HFFc6 (cell line): ENCODE measurements around the gene CPSF4L. TPM values are rescaled to one million over a fixed set of nuclear protein-coding genes. Genes with fewer than 3 reads are reported as not detected.

Experiments used
- DNase-seq: peaks from one replicate; pipeline ENCODE4 v3.0.0-alpha.2; 2018
- H3K27ac Mint-ChIP-seq: 2 replicates; pipeline ENCODE4 v1.8.0; 2020; ENCODE audit warnings: mild to moderate bottlenecking, mixed read lengths
- H3K27me3 Mint-ChIP-seq: 2 replicates; pipeline ENCODE4 v1.8.0; 2021; ENCODE audit warnings: mild to moderate bottlenecking, moderate library complexity, mixed read lengths; ENCODE audit not compliant: insufficient read depth
- H3K36me3 Mint-ChIP-seq: 2 replicates; pipeline ENCODE4 v1.8.0; 2021; ENCODE audit warnings: low read depth, mixed read lengths
- H3K4me1 Mint-ChIP-seq: 2 replicates; pipeline ENCODE4 v1.8.0; 2020; ENCODE audit warnings: low read depth, mixed read lengths
- H3K4me3 Mint-ChIP-seq: 2 replicates; pipeline ENCODE4 v1.8.0; 2020; ENCODE audit warnings: mild to moderate bottlenecking, moderate library complexity, mixed read lengths
- H3K9me3 Mint-ChIP-seq: 2 replicates; pipeline ENCODE4 v1.8.0; 2020; ENCODE audit warnings: mild to moderate bottlenecking, mixed read lengths
- CTCF ChIP-seq: fragments of 200-600 bp; sonication (generic); IDR thresholded peaks from 2 replicates; pipeline ENCODE4 v1.5.0; 2021; ENCODE audit warnings: antibody characterized with exemption, mild to moderate bottlenecking
- total RNA-seq, 6 experiments: library from RNA; stranded (reverse); fragmentation: NEBNext Ultra II Directional; extraction: Animal tissue kit (Norgen Biotek cat#: 25700); gene quantifications; 2 replicates in 1 of 6; 3 replicates in 5 of 6; pipeline ENCODE4 v1.2.3, GENCODE V29; 2021

The CPSF4L gene
- total RNA-seq, 6 experiments from 2014 or later: not detected

GRCh38 chr17:73301369-73301768 lies 39.7 kb upstream of the CPSF4L start:
- no peak for DNase-seq

GRCh38 chr17:73300392-73300791 lies 38.7 kb upstream of the CPSF4L start:
- Mint-ChIP-seq H3K27ac (no peak overlapping the region), H3K4me3 (no peak overlapping the region), H3K9me3 (no peaks in the 10 kb centered on the region), H3K36me3 (no peaks in the 10 kb centered on the region), H3K4me1 (peaks cover 60% of the 10 kb centered on the region), H3K27me3 (peaks cover 2% of the 10 kb centered on the region; the same call in 1 of the 2 replicates)
- no peak for TF ChIP-seq CTCF
- DNase-seq: no peak

More at GRCh38 chr17:73301369-73301768, 39.7 kb upstream of the CPSF4L start:
- Mint-ChIP-seq H3K27ac (no peak overlapping the region), H3K4me3 (no peak overlapping the region), H3K4me1 (peaks cover 69% of the 10 kb centered on the region), H3K36me3 (no peaks in the 10 kb centered on the region), H3K9me3 (no peaks in the 10 kb centered on the region), H3K27me3 (peaks cover 2% of the 10 kb centered on the region; the same call in 1 of the 2 replicates)
- TF ChIP-seq CTCF: no peak

GRCh38 chr17:73297934-73298861 lies 36.5 kb upstream of the CPSF4L start:
- no peak overlapping the region for H3K4me3 Mint-ChIP-seq
- TF ChIP-seq CTCF: no peak
- H3K27ac Mint-ChIP-seq: peak overlapping the region; percentile 29; the same call in 1 of the 2 replicates
- DNase-seq: no peak
- no peaks in the 10 kb centered on the region for H3K36me3 Mint-ChIP-seq
- H3K4me1 Mint-ChIP-seq: peaks cover 52% of the 10 kb centered on the region
- peaks cover 2% of the 10 kb centered on the region for H3K27me3 Mint-ChIP-seq
- no peaks in the 10 kb centered on the region for H3K9me3 Mint-ChIP-seq

GRCh38 chr17:73293480-73293911 lies 31.8 kb upstream of the CPSF4L start:
- Mint-ChIP-seq H3K4me3 (peak overlapping the region; percentile 34), H3K4me1 (peaks cover 69% of the 10 kb centered on the region), H3K27me3 (peaks cover 3% of the 10 kb centered on the region; the same call in 1 of the 2 replicates), H3K9me3 (no peaks in the 10 kb centered on the region), H3K36me3 (peaks cover 5% of the 10 kb centered on the region; the same call in 1 of the 2 replicates), H3K27ac (peak overlapping the region; percentile 99)
- no peak for TF ChIP-seq CTCF
- peak; percentile 90 for DNase-seq

- H3K27me3 Mint-ChIP-seq: peaks cover 3% of the 10 kb centered on the region; the same call in 1 of the 2 replicates
- peak overlapping the region; percentile 34 for H3K4me3 Mint-ChIP-seq
- H3K36me3 Mint-ChIP-seq: peaks cover 5% of the 10 kb centered on the region; the same call in 1 of the 2 replicates
- DNase-seq: no peak
- H3K4me1 Mint-ChIP-seq: peaks cover 66% of the 10 kb centered on the region
- H3K9me3 Mint-ChIP-seq: no peaks in the 10 kb centered on the region
- no peak for TF ChIP-seq CTCF
- peak overlapping the region; percentile 99 for H3K27ac Mint-ChIP-seq
Measured at GRCh38 chr17:73293031-73293430, 31.4 kb upstream of the CPSF4L start.
